ENCODE results near the gene CACNA2D3.

The CACNA2D3 gene

DNA sequence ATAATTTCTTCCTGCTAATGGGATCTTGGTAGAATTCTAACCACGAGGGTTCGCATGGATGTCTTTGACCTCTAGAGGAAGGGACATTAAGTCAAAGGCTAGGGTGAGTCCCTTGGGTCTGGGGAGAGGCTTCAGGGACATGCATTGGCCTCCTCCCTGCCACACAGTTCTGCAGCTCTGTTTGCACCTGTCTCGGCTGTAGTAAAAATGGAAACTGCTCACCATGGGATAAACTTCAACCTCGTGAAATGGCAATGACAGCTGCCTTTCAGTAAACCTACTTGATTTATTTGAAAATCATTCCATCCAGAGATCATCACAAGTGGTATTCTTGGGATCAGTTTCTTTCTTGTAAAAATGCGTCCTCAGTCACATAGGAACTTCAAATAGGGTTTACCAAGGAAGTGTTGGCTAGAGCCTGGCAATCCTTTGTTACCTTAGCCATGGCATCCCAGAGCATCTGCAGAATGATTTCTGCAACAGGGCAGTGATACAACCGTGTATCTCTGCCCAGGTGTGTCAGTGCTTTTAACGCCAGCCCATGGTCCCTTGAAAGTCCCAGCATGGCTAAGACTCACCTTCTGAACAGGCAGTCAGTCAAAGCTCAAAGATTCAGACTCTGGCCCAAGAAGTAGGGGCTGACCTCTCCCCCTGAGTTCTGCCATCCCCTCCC is 819.5 kb downstream of the CACNA2D3 start:
- no peak for TF ChIP-seq FOXP2 (optimal IDR thresholded peaks at IDR 0.05; ENCODE audit: borderline replicate concordance, extremely low read depth, extremely low read length, insufficient read depth)
- TF ChIP-seq POLR2AphosphoS5 (IDR thresholded peaks at IDR 0.05; ENCODE audit: low read depth, low read length): no peak
- no peak for TF ChIP-seq SIN3A (IDR thresholded peaks at IDR 0.05; ENCODE audit: borderline replicate concordance, insufficient read depth, low read length)

DNA sequence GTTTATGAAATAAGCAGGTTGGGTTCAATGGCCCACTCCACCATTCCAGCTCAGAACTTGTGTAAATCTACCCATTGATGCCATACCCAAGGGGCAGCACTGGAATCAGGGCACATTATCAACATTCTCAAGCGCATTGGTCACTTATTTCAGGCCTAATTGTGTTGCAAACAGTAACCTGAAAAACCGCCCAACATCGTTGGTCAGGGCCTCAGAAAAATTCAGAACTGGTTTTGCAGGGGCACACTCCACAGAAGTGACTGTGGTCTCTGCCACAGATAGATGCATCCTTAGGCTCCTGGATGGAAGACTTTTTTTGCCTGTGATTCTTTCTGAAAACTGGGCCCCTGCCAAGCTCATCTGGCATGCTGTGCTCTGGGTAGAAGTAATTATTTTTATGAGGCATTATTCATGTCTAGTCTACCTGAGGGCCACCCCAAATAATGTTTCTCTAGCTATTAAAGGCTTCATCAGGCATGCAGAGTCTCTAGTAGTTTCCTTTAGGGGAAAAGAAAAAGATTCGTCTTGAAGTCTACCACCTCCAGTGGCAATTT is 827.2 kb downstream of the CACNA2D3 start:
- no peak for TF ChIP-seq TAF1 (IDR thresholded peaks at IDR 0.05; ENCODE audit: borderline replicate concordance, insufficient read depth, low read length)
- TF ChIP-seq SIN3A (IDR thresholded peaks at IDR 0.05; ENCODE audit: borderline replicate concordance, insufficient read depth, low read length): no peak
- no peak for TF ChIP-seq FOXP2 (optimal IDR thresholded peaks at IDR 0.05; ENCODE audit: borderline replicate concordance, extremely low read depth, extremely low read length, insufficient read depth)
- TF ChIP-seq, protein P1, sequence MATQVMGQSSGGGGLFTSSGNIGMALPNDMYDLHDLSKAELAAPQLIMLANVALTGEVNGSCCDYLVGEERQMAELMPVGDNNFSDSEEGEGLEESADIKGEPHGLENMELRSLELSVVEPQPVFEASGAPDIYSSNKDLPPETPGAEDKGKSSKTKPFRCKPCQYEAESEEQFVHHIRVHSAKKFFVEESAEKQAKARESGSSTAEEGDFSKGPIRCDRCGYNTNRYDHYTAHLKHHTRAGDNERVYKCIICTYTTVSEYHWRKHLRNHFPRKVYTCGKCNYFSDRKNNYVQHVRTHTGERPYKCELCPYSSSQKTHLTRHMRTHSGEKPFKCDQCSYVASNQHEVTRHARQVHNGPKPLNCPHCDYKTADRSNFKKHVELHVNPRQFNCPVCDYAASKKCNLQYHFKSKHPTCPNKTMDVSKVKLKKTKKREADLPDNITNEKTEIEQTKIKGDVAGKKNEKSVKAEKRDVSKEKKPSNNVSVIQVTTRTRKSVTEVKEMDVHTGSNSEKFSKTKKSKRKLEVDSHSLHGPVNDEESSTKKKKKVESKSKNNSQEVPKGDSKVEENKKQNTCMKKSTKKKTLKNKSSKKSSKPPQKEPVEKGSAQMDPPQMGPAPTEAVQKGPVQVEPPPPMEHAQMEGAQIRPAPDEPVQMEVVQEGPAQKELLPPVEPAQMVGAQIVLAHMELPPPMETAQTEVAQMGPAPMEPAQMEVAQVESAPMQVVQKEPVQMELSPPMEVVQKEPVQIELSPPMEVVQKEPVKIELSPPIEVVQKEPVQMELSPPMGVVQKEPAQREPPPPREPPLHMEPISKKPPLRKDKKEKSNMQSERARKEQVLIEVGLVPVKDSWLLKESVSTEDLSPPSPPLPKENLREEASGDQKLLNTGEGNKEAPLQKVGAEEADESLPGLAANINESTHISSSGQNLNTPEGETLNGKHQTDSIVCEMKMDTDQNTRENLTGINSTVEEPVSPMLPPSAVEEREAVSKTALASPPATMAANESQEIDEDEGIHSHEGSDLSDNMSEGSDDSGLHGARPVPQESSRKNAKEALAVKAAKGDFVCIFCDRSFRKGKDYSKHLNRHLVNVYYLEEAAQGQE (IDR thresholded peaks at IDR 0.05; ENCODE audit: insufficient read depth in 1 of 2, low read depth in 2 of 2, low read length in 2 of 2): no peak
- TF ChIP-seq POLR2AphosphoS5 (IDR thresholded peaks at IDR 0.05; ENCODE audit: low read depth, low read length): no peak

GRCh38 chr3:54950391-54951003 is 828.1 kb downstream of the CACNA2D3 start:
- TF ChIP-seq TAF1 (IDR thresholded peaks at IDR 0.05; ENCODE audit: borderline replicate concordance, insufficient read depth, low read length): no peak
- TF ChIP-seq, protein P1 (IDR thresholded peaks at IDR 0.05; ENCODE audit: insufficient read depth in 1 of 2, low read depth in 2 of 2, low read length in 2 of 2): no peak
- TF ChIP-seq POLR2AphosphoS5 (IDR thresholded peaks at IDR 0.05; ENCODE audit: low read depth, low read length): no peak
- no peak for TF ChIP-seq FOXP2 (optimal IDR thresholded peaks at IDR 0.05; ENCODE audit: borderline replicate concordance, extremely low read depth, extremely low read length, insufficient read depth)
- no peak for TF ChIP-seq SIN3A (IDR thresholded peaks at IDR 0.05; ENCODE audit: borderline replicate concordance, insufficient read depth, low read length)

- no peak for TF ChIP-seq POLR2AphosphoS5 (IDR thresholded peaks at IDR 0.05; ENCODE audit: low read depth, low read length)
- TF ChIP-seq FOXP2 (optimal IDR thresholded peaks at IDR 0.05; ENCODE audit: borderline replicate concordance, extremely low read depth, extremely low read length, insufficient read depth): no peak
- no peak for TF ChIP-seq TAF1 (IDR thresholded peaks at IDR 0.05; ENCODE audit: borderline replicate concordance, insufficient read depth, low read length)
- TF ChIP-seq SIN3A (IDR thresholded peaks at IDR 0.05; ENCODE audit: borderline replicate concordance, insufficient read depth, low read length): no peak
- TF ChIP-seq, protein P1 (IDR thresholded peaks at IDR 0.05; ENCODE audit: insufficient read depth in 1 of 2, low read depth in 2 of 2, low read length in 2 of 2): no peak
Measured at GRCh38 chr3:54951405-54951804, 829.1 kb downstream of the CACNA2D3 start.

DNA sequence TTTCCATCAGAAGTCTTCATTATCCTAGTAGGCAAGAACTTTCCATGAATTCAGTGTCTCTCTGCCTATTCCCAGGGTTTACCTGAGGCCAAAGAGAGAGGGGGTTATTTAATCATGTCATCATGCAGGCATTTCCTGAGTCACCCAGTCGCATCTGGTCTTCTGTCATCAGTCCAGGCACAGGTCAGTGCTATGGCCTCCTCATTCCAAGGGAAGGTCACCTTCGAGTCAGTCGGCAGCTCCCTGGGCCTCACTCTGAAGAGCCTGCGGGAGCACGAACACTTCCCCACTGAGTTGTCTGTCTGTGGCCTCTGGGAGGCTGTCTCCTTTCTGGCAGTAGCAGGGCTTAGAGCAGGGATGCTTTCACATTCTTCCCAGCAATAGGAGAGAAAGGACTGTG is 831.7 kb downstream of the CACNA2D3 start:
- TF ChIP-seq TAF1 (IDR thresholded peaks at IDR 0.05; ENCODE audit: borderline replicate concordance, insufficient read depth, low read length) (no peak), POLR2AphosphoS5 (IDR thresholded peaks at IDR 0.05; ENCODE audit: low read depth, low read length) (no peak), SIN3A (IDR thresholded peaks at IDR 0.05; ENCODE audit: borderline replicate concordance, insufficient read depth, low read length) (no peak)
- TF ChIP-seq, protein P1 (IDR thresholded peaks at IDR 0.05; ENCODE audit: insufficient read depth in 1 of 2, low read depth in 2 of 2, low read length in 2 of 2): no peak
